ENCODE data around the gene STPG3. TPM values are rescaled to one million over a fixed set of nuclear protein-coding genes. Genes with fewer than 3 reads are reported as not detected.

The STPG3 gene
- total and polyA plus RNA-seq, 9 of the 15 experiments (the other 6 are each of a cell fraction or from before 2014, with no cell fraction given): not detected

DNA sequence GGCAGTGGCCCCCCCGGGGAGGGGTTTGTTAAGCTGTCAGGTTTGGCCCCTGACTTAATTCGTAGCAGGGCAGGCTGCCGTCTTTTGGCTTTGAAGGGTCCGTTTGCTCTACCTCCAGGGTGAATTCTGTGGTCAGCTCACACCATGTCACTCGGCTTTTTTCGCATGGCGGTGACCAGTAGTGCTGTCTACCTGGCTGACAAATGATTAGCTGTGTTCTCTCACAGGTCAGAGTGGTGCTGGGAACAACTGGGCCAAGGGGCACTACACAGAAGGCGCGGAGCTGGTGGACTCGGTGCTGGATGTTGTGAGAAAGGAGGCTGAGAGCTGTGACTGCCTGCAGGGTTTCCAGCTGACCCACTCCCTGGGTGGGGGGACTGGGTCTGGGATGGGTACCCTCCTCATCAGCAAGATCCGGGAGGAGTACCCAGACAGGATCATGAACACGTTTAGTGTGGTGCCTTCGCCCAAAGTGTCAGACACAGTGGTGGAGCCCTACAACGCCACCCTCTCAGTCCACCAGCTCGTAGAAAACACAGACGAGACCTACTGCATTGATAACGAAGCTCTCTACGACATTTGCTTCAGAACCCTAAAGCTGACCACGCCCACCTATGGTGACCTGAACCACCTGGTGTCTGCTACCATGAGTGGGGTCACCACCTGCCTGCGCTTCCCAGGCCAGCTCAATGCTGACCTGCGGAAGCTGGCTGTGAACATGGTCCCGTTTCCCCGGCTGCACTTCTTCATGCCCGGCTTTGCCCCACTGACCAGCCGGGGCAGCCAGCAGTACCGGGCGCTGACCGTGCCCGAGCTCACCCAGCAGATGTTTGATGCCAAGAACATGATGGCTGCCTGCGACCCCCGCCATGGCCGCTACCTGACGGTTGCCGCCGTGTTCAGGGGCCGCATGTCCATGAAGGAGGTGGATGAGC lies 8.6 kb upstream of the STPG3 start (continued):
- TF ChIP-seq, protein P1, sequence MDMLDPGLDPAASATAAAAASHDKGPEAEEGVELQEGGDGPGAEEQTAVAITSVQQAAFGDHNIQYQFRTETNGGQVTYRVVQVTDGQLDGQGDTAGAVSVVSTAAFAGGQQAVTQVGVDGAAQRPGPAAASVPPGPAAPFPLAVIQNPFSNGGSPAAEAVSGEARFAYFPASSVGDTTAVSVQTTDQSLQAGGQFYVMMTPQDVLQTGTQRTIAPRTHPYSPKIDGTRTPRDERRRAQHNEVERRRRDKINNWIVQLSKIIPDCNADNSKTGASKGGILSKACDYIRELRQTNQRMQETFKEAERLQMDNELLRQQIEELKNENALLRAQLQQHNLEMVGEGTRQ (CRISPR knock-in tag; IDR thresholded peaks at IDR 0.05): no peak
- no peak for TF ChIP-seq ARID1B (IDR thresholded peaks at IDR 0.05)
- TF ChIP-seq, protein P2, sequence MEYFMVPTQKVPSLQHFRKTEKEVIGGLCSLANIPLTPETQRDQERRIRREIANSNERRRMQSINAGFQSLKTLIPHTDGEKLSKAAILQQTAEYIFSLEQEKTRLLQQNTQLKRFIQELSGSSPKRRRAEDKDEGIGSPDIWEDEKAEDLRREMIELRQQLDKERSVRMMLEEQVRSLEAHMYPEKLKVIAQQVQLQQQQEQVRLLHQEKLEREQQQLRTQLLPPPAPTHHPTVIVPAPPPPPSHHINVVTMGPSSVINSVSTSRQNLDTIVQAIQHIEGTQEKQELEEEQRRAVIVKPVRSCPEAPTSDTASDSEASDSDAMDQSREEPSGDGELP (CRISPR knock-in tag; IDR thresholded peaks at IDR 0.05; ENCODE audit: borderline replicate concordance): 0 out of 2 replicates have a peak, but pooled peaks have one; percentile 11
- TF ChIP-seq CHD2 (IDR thresholded peaks at IDR 0.05; ENCODE audit: low read depth, low read length): no peak
- TF ChIP-seq BRF1 (IDR thresholded peaks at IDR 0.05; ENCODE audit: borderline replicate concordance, extremely low read depth, insufficient read length): no peak
- no peak for TF ChIP-seq CEBPB (tag; IDR thresholded peaks at IDR 0.05)
- TF ChIP-seq, protein P3, sequence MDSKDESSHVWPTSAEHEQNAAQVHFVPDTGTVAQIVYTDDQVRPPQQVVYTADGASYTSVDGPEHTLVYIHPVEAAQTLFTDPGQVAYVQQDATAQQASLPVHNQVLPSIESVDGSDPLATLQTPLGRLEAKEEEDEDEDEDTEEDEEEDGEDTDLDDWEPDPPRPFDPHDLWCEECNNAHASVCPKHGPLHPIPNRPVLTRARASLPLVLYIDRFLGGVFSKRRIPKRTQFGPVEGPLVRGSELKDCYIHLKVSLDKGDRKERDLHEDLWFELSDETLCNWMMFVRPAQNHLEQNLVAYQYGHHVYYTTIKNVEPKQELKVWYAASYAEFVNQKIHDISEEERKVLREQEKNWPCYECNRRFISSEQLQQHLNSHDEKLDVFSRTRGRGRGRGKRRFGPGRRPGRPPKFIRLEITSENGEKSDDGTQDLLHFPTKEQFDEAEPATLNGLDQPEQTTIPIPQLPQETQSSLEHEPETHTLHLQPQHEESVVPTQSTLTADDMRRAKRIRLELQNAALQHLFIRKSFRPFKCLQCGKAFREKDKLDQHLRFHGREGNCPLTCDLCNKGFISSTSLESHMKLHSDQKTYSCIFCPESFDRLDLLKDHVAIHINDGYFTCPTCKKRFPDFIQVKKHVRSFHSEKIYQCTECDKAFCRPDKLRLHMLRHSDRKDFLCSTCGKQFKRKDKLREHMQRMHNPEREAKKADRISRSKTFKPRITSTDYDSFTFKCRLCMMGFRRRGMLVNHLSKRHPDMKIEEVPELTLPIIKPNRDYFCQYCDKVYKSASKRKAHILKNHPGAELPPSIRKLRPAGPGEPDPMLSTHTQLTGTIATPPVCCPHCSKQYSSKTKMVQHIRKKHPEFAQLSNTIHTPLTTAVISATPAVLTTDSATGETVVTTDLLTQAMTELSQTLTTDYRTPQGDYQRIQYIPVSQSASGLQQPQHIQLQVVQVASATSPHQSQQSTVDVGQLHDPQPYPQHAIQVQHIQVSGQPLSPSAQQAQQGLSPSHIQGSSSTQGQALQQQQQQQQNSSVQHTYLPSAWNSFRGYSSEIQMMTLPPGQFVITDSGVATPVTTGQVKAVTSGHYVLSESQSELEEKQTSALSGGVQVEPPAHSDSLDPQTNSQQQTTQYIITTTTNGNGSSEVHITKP (IDR thresholded peaks at IDR 0.05; ENCODE audit: partially characterized antibody): no peak
